RWPE2 (cell line): ENCODE measurements around the gene APEH.

Experiments used
- ATAC-seq: fragments of 200-7000 bp; cut with Tn5 transposase; 3 replicates; pipeline ENCODE4 v1.9.1; 2021; ENCODE audit warnings: low read depth
- DNase-seq: peaks from one replicate; pipeline ENCODE4 v3.0.0-alpha.2; 2020; ENCODE audit warnings: low spot score
- H3K27ac ChIP-seq: fragments of 450-650 bp; 2 replicates; pipeline ENCODE4 v1.5.1; 2017; ENCODE audit warnings: mild to moderate bottlenecking; ENCODE audit not compliant: poor library complexity, severe bottlenecking
- H3K27me3 ChIP-seq: fragments of 250-450 bp; sonication (Bioruptor Pico); 2 replicates; pipeline ENCODE4 v1.5.1; 2021; ENCODE audit warnings: mild to moderate bottlenecking, moderate library complexity; ENCODE audit not compliant: insufficient read depth, poor library complexity, severe bottlenecking
- H3K36me3 ChIP-seq: fragments of 250-450 bp; sonication (Bioruptor Pico); 2 replicates; pipeline ENCODE4 v1.5.1; 2020; ENCODE audit warnings: low read depth, mild to moderate bottlenecking, moderate library complexity
- H3K4me1 ChIP-seq: fragments of 250-450 bp; sonication (Bioruptor Pico); 2 replicates; pipeline ENCODE4 v1.5.1; 2021; ENCODE audit warnings: mild to moderate bottlenecking, moderate library complexity; ENCODE audit not compliant: insufficient read depth, poor library complexity, severe bottlenecking
- H3K4me3 ChIP-seq: fragments of 250-450 bp; sonication (Bioruptor Pico); 2 replicates; pipeline ENCODE4 v1.5.1; 2021; ENCODE audit warnings: mild to moderate bottlenecking, moderate library complexity; ENCODE audit not compliant: severe bottlenecking
- H3K9me3 ChIP-seq: fragments of 250-450 bp; sonication (Bioruptor Pico); 2 replicates; pipeline ENCODE4 v1.5.1; 2021; ENCODE audit warnings: mild to moderate bottlenecking, moderate library complexity; ENCODE audit not compliant: severe bottlenecking
- TF ChIP-seq, protein P1 (sequence below): fragments of 450-650 bp; IDR thresholded peaks from one replicate; pipeline ENCODE4 v1.5.1; 2017; ENCODE audit warnings: mild to moderate bottlenecking, moderate library complexity; ENCODE audit not compliant: poor library complexity, severe bottlenecking

Gene APEH

DNA sequence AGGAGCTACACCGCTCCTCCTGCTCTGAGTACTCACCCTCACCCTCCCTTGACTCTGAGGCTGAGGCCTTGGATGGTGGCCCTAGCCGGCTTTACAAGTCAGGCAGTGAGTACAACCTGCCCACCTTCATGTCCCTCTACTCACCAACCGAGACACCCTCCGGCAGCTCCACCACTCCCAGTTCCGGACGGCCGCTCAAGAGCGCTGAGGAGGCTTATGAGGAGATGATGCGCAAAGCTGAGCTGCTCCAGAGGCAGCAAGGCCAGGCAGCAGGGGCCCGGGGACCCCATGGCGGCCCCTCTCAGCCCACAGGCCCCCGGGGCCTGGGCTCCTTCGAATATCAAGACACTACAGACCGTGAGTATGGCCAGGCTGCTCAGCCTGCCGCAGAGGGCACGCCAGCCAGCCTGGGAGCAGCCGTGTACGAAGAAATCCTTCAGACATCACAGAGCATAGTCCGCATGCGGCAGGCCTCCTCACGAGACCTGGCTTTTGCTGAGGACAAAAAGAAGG lies 21.2 kb upstream of the APEH start:
- no peaks in the 10 kb centered on the region for H3K4me1 ChIP-seq
- H3K36me3 ChIP-seq, result no peaks in the 10 kb centered on the region
- DNase-seq, result no peak
- H3K27ac ChIP-seq, result no peak overlapping the region
- no peaks in the 10 kb centered on the region for H3K9me3 ChIP-seq
- no peak for ATAC-seq
- TF ChIP-seq, protein P1, sequence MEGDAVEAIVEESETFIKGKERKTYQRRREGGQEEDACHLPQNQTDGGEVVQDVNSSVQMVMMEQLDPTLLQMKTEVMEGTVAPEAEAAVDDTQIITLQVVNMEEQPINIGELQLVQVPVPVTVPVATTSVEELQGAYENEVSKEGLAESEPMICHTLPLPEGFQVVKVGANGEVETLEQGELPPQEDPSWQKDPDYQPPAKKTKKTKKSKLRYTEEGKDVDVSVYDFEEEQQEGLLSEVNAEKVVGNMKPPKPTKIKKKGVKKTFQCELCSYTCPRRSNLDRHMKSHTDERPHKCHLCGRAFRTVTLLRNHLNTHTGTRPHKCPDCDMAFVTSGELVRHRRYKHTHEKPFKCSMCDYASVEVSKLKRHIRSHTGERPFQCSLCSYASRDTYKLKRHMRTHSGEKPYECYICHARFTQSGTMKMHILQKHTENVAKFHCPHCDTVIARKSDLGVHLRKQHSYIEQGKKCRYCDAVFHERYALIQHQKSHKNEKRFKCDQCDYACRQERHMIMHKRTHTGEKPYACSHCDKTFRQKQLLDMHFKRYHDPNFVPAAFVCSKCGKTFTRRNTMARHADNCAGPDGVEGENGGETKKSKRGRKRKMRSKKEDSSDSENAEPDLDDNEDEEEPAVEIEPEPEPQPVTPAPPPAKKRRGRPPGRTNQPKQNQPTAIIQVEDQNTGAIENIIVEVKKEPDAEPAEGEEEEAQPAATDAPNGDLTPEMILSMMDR, result no peak
- H3K4me3 ChIP-seq, result no peak overlapping the region
- H3K27me3 ChIP-seq, result no peaks in the 10 kb centered on the region

DNA sequence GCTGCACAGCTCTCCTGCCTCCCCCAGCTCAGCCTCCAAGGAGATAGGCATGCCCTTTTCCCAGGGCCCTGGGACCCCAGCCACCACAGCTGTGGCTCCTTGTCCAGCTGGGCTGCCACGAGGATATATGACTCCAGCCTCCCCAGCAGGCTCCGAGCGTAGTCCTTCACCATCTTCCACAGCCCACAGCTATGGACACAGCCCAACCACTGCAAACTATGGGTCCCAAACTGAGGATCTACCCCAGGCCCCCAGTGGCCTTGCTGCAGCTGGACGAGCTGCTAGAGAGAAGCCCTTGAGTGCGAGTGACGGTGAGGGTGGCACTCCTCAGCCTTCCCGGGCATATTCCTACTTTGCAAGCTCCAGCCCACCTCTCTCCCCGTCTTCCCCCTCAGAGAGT lies 20.5 kb upstream of the APEH start:
- no peak overlapping the region for H3K27ac ChIP-seq
- no peaks in the 10 kb centered on the region for H3K4me1 ChIP-seq
- no peak overlapping the region for H3K4me3 ChIP-seq
- H3K9me3 ChIP-seq, result no peaks in the 10 kb centered on the region
- H3K36me3 ChIP-seq, result no peaks in the 10 kb centered on the region
- TF ChIP-seq, protein P1, result no peak
- H3K27me3 ChIP-seq, result no peaks in the 10 kb centered on the region
- ATAC-seq (no peak), DNase-seq (no peak)

DNA sequence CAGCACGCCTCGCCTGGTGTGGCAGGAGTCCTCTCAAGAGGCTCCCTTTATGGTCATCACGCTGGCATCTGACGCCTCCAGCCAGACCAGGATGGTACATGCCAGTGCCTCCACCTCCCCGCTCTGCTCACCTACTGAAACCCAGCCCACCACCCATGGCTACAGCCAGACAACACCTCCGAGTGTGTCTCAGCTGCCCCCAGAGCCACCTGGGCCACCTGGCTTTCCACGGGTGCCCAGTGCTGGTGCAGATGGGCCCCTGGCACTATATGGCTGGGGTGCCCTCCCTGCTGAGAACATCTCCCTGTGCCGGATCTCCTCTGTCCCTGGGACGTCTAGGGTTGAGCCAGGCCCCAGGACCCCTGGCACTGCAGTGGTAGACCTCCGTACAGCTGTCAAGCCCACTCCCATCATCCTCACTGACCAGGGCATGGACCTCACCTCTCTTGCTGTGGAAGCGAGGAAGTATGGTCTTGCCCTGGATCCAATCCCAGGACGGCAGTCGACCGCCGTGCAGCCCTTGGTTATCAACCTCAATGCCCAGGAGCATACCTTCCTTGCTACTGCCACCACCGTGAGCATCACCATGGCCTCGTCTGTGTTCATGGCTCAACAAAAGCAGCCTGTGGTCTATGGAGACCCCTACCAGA lies 19.9 kb upstream of the APEH start:
- H3K27ac ChIP-seq, result no peak overlapping the region
- no peaks in the 10 kb centered on the region for H3K9me3 ChIP-seq
- H3K4me3 ChIP-seq, result no peak overlapping the region
- no peaks in the 10 kb centered on the region for H3K27me3 ChIP-seq
- H3K36me3 ChIP-seq, result no peaks in the 10 kb centered on the region
- DNase-seq (no peak), ATAC-seq (no peak)
- H3K4me1 ChIP-seq, result no peaks in the 10 kb centered on the region
- TF ChIP-seq, protein P1, result no peak

DNA sequence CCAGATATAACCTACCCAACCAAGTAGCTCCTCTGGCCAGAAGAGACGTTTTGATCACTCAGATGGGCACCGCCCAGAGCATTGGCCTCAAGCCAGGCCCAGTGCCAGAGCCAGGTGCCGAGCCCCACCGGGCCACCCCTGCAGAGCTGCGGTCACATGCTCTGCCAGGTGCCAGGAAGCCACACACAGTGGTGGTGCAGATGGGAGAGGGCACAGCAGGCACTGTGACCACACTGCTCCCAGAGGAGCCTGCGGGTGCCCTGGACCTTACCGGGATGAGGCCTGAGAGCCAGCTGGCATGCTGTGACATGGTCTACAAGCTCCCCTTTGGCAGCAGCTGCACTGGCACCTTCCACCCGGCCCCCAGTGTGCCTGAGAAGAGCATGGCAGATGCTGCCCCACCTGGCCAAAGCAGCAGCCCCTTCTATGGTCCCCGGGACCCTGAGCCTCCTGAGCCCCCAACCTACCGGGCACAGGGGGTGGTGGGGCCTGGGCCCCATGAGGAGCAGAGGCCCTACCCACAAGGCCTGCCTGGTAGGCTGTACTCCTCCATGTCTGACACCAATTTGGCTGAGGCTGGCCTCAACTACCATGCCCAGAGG lies 19.1 kb upstream of the APEH start:
- H3K4me3 ChIP-seq, result no peak overlapping the region
- H3K9me3 ChIP-seq, result no peaks in the 10 kb centered on the region
- H3K36me3 ChIP-seq, result no peaks in the 10 kb centered on the region
- no peak for DNase-seq
- ATAC-seq, result no peak
- H3K4me1 ChIP-seq, result no peaks in the 10 kb centered on the region
- no peak overlapping the region for H3K27ac ChIP-seq
- H3K27me3 ChIP-seq, result no peaks in the 10 kb centered on the region
- TF ChIP-seq, protein P1, result no peak

DNA sequence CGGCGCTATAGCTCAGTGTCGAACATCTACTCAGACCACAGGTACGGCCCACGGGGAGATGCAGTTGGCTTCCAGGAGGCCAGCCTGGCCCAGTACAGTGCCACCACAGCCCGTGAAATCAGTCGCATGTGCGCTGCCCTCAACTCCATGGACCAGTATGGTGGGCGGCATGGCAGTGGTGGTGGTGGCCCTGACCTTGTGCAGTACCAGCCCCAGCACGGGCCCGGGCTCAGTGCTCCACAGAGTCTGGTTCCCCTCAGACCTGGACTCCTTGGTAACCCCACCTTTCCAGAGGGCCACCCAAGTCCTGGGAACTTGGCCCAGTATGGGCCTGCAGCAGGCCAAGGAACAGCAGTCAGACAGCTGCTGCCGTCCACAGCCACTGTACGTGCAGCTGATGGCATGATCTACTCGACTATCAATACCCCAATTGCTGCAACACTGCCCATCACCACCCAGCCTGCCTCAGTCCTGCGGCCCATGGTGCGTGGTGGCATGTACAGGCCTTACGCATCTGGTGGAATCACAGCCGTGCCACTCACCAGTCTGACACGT lies 18.3 kb upstream of the APEH start:
- Histone ChIP-seq H3K27me3 (no peaks in the 10 kb centered on the region), H3K4me3 (no peak overlapping the region), H3K9me3 (no peaks in the 10 kb centered on the region), H3K4me1 (no peaks in the 10 kb centered on the region), H3K36me3 (no peaks in the 10 kb centered on the region), H3K27ac (no peak overlapping the region)
- no peak for DNase-seq
- no peak for ATAC-seq
- TF ChIP-seq, protein P1, result no peak
